ENCODE data around the gene ZDHHC3.
A peak's percentile ranks its signal among the peaks of the same experiment; 100 is the strongest.
"Not testable (repeated sequence)": the region's sequence is repeated elsewhere in the genome, so short reads cannot be mapped to it uniquely, and the experiment has no call there.

ZDHHC3 gene

DNA sequence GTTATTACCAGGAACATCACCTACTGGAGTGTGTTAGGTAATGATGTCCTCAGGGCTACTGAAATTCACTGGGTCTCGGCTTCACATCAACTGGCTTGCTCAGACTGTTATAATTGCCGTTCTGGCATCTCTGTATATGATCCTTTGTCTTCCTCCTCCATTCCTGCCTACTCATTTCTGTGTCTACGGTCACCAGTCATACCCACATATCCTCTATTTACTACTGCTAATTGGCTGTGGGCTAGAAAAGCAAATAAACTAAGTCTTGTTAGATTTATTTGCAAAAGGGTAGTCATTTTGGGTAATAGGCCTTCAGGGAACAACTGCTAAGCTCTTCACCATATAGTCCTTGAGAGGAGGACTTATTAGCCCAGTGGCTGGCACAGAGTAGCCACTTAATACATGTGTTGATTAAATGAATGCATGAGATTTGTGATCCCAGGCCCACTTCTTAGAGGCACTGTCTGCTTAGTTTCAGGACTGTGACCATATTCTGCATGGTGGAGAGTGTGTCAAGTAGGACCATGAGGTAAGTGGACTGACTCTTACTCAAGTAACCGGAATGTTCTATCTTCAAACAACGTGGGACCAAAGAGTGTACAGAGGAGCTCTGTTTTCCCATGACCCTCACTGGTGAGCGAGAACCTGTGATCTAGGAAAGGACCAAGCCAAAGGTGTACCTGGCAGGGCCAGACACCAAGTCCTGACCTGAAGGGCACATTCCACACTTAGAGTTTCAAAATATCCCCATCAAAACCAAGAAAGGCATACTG is 13.2 kb downstream of the ZDHHC3 start:
- DNase-seq: no peak

DNA sequence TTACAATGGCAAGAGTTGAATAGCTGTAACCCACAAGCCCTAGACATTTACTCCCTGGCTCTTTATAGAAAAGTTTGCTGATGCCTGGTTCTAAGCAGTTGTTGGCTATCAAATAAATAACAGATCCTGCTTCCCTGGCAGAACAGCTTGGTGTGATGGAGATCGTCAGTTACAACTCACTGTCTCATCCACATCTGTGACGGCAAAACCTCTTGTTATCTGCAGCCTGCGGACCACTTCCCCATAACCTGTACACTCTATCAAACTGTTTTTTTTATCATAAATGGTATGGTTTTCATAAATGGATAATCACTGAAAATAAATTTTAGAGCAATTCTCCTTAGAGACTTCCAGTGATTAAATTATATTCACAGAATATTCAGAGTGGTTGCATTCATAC is 14.1 kb downstream of the ZDHHC3 start:
- DNase-seq: no peak

DNA sequence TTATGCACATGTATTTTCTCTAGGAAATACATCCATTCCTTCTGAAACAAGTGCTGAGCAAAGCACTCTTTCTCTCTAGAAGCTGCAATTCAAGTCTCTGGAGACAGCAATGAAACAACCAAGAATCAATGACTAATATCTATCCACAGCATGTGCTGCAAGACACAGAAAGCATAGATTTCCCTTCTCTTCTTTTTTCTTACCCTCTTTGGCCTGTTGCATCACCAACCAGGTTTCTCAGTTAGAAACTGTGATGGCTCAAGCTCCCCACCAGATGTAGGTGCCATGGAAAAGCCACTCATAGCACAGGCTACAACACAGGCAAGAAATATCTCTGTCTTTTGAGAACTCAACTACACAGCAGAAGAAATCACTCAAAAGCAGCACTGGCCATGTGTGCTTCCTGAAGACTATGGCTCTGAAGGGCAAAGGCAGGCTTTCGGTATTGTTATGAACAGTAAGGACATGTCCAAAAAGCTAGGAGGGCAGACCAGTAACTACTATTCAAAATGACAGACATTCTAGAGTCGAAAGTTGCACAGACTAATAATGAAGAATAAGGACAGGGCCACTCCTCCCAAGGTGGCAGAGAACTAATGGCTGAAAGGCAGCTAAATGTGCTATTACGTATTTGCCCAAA is 15.5 kb downstream of the ZDHHC3 start:
- DNase-seq: no peak

DNA sequence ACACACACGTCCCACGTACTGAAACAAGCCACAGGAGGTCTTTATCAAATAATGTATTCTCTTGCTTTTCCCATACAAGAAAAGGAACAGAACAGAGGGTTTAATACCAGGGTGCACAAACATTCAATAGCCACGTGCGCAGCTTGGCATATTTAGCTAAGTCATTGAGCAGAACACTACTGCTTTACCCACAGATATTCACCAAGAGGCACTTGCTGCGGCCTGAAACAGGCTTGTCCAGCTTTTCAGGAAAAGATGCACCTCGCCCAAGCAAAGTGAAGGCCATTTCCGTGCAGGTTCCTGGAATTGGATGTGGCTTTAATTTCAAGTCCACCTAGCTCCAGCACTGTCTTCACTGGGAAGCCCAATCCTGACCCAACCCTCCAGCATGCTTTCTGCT is 17.6 kb downstream of the ZDHHC3 start:
- no peak for DNase-seq

DNA sequence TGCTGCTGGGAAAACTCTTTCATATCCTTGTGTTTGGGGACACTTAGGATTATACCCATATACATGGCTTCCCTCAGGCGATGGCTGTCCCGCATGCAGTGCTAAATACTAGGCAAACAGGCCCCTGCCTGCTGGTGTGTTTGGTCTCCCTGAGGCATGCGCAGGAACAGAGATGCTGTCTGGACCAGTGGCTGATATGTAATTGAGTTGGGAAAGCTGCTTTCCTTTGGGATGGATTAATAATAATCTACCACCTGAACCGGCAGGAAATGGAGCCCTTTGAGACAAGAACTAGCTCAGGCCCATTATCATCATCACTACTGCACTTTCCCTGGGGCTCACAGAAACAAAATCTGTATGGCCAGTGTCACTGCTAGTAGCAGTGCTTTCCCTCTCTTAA is 18.0 kb downstream of the ZDHHC3 start:
- DNase-seq: no peak

DNA sequence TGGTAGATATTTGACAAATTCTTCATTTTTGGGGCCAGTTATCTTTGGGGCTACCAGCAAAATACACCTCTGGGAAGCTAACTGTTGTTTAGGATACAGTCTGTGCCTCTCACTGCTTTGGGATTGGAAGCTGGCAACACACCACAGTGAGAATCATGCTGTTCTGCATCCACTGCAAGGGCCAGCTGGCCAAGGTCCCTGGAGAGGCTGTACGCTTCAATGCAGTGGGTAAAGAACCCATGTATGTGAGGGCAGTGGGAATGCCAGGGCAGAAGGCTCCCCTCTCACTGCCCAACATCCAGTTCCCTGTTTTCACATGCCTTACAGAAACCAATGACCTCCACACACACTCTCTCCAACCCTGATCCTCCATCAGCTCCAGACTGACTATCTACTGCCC is 20.1 kb downstream of the ZDHHC3 start:
- DNase-seq: no peak

DNA sequence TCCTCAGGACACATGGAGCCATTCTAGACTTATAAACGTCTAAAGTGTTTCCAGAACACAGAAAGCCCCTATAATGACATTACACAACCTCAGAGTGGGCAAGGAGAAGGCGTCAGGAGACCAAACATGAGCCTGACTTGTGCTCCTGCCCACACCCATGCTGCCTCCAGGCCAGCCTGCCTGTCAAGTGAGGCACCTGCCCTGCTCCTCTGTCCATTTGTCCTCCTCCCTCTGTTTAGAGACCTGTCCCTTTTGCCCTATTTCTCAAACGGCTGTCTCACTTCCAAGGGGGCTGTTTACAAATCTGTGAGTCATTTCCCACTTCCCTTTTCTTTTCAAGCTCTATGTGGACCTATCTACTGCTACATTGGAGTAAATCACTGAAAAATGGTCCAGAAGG is 21.0 kb downstream of the ZDHHC3 start:
- peak; percentile 60 for DNase-seq

DNA sequence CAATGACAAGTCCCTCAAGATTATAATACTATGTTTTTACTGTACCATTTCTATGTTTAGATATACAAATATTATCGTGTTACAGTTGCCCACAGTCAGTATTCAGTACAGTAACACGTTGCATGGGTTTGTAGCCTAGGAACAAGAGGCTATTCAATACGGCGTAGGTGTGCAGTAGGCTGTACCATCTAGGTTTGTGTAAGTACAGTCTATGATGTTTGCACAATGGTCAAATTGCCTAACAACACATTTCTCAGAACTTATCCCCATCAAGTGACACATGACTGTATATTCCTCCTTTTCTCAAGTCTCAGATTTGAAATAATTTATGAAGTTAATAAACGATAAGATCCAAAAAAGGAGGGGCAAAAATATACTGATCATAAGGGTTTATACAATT is 21.7 kb downstream of the ZDHHC3 start:
- DNase-seq: no peak

DNA sequence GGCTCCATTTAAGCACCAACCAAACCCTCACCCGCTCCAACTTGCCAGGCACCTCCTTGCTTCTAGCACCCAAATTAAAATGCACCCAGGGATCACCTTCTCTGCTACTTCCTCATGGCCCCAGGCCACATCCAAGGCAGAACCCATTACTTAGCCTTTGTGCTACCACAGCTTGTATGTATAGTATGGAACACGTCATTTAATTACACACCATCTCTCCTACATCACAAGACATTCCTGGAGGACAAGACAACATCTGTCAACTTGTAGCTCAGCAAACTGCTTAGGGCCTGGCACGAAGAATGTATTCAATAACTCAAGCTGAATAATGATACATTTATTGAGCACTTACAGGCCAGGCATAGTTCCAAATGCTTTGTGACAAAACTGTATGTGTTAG is 23.3 kb downstream of the ZDHHC3 start:
- DNase-seq: no peak

DNA sequence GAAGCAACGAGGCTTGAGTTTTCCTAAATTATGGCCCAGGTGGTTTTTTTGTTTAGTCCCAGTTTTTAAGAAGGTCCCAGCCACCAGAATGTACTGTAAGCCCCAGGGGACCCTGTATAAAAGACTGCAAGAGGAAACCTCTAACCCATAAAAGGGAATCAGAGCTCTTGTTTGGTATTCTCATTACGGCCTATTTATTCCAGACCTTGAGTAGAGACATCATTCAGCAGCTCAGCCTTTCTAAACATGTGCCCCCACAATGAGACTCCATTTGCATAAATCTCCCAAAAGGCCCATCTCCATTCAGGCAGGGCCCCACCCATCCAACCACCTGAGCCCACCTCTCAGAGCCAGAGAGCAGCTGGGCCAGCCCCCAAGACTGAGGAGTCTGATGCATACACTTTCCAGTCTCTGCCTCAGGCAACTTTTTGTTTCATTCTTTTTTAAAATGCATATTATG is 25.7 kb downstream of the ZDHHC3 start:
- no peak for DNase-seq

DNA sequence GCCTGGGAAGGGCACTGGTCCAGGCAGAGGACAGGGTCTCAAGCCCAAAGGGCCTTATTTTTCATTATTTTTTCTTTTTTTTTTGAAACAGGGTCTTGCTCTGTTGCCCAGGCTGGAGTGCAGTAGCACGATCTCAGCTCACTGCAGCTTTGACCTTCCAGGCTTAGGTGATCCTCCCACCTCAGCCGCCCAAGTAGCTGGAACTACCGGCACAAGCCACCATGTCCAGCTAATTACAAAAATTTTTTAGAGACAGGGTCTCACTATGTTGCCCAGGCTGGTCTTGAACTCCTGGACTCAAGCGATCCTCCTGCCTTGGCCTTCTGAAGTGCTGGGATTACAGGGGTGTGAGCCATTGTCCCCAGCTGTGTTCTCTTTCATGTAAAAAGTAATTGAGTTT is 26.2 kb downstream of the ZDHHC3 start:
- DNase-seq: not testable (repeated sequence)

DNA sequence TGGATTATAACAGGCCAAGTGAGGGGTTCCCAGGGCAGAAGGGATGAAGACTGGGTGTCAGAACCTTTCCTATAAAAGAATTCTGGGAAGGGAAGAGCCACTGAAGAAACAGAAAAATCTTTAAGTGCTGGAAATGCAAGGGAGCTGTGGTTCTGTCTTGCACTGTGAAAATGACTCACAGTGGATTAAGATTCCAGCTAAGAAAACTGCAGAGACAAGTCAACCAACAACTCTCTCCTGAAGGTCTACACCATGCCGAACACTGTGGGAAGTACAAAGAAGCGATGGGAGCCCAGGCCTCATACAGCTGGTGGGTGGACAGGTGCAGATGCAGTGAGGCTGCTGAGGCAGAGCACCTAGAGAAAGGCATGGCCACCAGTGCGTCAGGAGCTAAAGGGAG is 27.7 kb downstream of the ZDHHC3 start:
- no peak for DNase-seq

DNA sequence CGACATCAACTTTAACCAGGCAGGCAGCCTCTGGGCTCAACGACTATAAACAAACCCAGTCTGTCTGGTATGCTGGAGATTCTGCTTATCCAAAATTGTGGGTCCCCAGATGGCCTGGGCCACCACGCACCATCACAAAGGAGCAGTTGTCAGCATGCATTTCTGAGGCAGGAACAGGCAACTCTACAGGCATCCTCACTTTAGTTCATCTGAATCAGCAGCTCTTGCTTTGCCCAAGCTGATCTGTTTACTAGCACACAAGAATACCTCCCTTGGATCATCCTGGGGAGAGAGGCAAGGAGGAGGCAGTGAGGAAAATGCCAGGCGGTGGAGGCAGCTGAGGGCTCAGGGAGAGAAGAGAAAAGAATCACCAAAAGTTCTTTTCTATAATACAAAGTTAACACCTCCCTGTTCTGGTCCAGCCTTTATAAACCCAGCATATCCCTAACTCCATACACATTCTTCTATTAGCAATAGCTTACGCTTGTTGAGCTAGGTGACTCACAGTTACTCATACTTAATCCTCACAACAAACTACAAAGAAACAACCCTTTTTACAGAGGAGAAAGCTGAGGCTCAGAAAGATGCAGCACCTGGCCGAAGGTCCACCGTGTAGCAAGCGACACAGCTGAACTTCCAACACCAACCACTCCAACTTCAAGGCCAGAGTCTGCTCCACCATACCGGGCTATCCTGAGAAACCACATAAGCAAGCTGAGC is 33.6 kb downstream of the ZDHHC3 start:
- DNase-seq: no peak

DNA sequence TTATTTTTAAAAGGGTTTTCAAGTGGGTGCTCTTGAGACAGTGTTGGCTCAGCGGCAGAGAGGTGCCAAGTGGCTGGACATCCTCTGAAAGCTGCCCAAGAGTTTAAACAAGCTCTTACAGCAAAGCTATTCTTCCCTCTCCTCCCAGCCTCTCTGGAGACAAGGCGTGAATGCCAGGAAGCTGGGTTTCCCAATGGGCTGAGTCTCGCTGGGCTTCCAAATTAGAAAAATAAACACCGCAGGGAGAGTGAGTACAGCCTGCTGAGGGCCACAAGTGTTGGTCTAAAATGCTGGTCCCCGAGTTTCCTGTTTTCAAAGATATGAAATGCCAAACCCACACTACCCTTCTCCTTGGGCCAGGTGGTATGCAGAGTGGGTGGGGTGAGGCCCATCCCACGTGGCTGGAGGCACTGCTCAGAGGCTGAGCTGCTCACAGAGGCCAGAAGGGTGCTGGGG is 36.4 kb downstream of the ZDHHC3 start:
- DNase-seq: no peak

DNA sequence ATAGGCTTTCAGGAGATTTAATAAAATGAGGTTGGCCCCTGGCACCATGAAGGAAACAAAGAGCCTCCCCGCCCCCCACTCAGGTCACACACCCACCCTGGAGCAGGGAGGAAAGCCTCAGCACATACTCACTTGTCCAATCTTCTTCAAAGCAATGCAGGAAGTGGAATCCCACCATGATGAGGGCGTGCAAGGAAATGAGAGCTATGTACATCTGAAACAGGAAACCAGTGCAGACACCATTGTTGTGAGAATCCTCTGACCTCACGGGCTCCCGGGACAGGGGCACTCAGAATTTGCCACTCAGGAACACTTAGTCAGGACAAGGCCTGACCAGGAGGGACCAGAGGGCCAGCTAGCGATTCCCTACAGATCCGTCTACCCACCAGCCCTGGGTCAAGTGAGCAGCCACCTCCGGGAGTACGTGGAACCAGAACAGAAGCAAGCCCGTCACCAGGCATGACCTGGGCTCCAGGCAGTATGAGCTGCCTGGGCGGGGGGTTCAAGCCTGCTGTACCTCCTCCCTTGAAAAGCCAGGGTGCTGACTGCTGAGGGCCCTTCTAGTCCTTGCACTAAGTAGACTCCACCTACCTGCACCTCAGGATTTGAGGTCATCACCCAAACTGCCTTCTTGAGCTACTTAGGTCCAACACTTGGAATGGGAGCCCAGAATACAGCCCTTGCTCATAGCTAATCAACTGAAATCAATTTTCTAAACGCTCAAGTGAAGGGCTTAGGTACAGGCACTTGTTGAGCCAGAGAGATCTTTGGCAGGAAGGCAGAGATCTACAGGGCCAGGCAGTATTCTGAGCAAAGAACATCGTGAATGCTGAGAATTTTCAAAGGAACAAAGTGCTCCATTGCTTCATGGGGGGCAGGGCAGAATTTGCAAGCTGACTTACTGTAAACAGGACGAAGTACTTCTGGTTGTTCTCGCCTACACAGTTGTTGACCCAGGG is 42.7 kb downstream of the ZDHHC3 start:
- DNase-seq: no peak

DNA sequence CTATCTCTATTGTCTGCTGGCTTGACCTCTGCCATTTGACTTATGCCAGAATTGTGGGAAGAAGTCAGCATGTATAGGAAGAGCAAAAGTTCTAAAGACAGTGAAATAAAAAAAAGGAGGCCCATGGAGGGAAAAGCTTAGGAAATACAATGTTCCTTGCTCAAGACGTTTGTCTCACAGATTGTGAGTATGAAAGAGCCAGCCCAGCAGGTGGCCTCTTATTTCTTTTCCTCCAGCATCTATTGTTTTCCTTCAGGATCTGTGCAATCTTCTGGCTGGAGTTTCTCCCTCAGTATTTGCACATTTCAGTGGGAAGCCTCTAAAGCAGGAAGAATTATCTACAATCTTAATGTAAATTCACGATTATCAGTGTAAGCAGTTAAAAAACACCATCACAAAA is 43.7 kb downstream of the ZDHHC3 start:
- DNase-seq: no peak

DNA sequence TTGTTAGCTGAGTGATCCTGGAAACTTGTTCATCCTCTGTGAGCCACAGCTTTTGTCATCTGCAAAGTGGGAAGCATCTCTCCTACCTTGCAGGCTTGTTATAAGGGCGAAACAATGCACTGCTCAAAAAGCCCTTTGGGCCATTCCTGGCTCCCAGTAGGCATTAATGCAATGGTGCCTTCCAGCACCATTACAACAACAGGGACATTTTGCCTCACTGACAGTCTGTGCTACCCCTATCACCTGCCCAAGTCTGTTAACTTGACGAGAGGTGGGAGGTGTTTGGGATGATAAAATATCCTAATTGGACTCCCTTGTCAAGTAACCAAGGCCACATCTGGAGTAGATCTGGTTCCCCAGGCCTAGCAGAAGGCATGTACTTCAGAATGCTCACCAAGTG is 44.2 kb downstream of the ZDHHC3 start:
- DNase-seq: no peak

DNA sequence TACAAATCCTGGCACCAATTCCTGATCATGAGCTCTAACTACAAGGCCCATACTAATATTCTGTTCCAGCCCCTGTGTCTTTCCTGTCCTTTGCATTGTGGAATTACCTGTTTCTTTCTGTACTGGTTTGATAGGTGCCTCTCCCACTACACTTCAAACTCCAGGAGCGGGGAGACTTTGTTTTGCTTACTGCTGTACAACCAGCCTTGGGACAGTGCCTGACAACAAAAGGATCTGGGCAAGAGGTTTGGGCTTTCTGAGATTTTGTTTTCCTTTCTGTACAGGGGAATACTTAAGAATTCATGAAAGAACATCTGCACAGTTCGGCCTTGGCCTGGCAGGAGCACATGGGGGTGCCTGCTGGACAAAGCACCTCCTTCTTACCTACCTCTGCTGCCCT is 45.1 kb downstream of the ZDHHC3 start:
- no peak for DNase-seq

DNA sequence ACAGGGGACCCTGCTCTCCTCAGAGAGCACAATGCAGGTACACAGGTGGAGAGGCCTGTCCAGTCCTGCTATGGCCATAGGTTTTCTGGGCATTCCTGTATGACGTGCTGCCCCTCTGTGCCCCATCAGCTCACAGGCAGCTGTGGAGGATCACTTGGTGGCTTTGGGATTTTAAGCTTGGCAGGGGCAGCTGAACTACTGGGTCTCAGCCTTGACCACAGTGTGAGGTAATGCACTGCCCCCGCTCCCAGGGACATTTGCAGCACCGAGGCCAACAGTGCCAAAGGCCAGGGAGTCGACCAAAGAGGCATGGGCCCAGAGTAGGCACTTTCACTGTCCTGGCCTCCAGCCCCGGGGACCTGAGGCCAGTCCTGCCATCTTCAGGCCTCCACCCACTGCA is 46.2 kb downstream of the ZDHHC3 start:
- no peak for DNase-seq

DNA sequence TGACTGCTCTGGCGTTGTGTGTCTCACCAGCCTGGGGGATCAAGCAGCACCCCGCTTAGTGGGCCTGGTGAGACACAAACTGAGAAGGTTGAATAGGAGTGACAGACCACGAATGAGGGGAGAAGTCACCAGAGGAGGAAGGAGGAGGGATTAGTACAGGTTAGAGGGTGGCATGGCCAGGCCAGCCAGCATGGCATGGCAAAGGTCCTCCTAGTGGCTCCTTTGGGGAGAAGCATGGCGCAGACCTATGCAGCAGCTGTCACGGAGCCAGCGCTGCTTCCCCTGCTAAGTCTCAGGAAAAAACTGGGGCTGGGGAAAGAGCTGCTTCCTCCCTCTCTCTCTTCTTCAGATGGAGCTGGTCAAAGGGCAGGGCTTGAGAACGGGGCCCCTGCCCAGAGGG is 48.6 kb downstream of the ZDHHC3 start:
- no peak for DNase-seq

DNA sequence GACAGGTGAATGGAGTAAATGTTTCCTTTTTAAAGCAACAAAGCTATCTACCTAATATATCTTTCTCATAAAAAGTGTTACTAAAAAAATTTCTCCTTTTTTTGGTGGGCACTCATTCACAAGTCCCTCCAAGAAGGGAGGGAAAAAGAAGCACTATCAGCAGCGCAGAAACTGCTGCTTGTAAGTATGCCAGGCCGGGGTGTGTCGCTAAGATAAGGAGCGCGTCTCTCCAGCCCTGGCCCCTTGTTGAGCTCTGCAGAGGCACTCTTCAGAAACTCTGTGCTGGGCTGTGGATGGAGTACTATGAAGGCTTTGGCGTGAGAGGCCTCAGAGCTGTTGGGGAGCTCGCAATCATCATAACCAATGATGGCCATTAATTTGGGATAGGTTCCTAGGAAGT is 49.1 kb downstream of the ZDHHC3 start:
- no peak for DNase-seq

DNA sequence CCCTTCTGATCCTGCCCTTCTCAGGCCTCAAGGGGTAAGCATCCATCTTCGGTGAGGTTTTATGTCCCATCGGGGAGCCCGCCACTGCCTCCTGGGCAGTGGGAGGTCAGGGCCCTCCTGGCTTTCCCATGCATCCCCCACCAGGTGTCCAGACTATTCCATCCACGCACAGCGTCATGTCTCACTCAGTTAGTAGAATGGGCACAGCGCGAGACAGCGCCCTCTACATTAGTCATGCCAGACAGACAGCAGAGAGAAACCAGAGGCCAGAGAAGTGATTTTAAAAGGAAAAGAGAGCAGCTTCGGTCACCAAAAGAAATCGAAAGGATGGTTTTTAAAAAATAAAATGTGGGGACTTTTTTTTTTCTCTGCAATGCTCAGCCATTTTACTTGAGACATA is 49.8 kb downstream of the ZDHHC3 start:
- DNase-seq: no peak

Data from RPMI8226 (cell line).